ENCODE results near the gene MTARC1.

DNA sequence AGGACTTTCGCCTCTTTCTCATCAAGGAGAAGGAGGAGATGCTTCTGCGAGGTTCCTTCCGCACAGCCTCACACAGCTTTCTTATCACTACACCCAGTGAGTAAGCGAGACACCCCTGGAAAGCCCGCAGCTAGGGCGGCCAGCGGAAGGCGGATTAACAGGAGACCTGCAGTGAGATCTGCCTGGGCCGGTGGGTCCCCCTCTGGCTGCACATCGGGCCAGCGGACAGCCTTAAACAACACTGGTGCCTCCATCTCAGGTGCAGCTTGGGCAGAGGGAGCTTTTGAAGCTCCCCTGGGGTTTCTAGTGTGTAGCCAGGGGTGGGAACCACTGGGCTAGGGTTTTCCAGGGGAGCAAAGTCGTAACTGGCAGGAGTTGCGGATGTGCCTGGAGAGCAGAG lies 17.5 kb upstream of the MTARC1 start:
- TF ChIP-seq SUZ12 (IDR thresholded peaks at IDR 0.05) = no peak
- TF ChIP-seq FOXM1 (IDR thresholded peaks at IDR 0.05; ENCODE audit: borderline replicate concordance) = no peak
- no peak for TF ChIP-seq ZNF384 (IDR thresholded peaks at IDR 0.05)
- no peak for TF ChIP-seq NFRKB (IDR thresholded peaks at IDR 0.05)

Data from HEK293T (cell line).